ENCODE measurements around the gene PTPRM.

The PTPRM gene

DNA sequence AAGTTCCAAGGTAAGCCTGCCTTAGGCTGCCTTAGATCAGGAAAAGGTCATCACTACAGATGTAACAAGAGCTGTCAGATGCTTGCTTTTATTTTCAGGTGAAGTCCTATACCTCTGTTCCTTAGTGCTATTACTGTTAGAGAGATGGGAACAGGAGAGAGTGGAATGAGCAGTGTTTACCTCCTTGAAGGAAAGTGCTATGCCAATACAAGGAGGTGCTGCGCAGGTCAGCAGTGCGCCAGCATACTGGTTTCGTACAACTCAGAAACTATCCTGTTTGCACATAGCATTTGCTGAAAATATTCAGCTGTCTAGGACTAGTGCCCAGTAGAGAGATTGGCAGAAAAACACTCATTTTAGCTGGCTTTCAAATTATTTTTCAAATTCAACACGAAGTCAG is 629.1 kb downstream of the PTPRM start:
- DNase-seq = no peak

DNA sequence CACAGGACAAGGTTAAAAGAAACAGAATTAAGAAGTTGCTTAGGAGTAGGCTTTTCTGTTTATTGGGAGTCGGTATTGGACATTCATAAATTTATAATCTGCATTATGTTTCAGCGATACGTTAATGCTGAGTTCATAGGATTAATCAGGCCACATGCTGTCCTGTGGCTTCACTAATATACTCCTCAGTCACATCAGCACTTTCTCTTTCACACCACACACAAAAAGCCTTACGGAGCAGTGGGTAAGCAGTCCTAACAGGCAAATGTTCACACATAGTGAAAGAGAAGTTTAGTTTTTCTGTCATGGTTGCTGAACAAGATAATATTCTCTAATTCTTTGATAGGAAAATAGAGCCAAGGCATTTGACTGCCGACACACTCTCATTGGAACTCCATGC is 630.4 kb downstream of the PTPRM start:
- no peak for DNase-seq

DNA sequence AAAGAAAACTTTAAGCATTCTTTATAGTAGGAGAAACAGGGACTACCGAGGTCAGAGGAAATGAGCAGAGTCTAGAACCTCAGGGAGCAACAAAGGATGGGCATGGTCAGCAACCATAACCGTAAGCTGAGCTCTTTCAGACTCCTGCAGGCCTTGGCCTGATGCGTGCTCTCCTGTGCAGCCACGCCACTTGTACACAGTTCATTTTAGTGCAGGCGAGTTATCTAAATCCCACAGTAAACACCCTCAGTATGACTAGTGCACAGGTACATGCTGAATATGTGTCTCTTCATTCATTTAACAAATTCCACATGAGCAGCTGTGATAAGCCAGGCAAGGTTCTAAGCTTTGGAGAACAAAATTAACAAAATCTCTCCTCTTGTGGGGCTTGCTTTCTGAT is 640.9 kb downstream of the PTPRM start:
- no peak for DNase-seq

DNA sequence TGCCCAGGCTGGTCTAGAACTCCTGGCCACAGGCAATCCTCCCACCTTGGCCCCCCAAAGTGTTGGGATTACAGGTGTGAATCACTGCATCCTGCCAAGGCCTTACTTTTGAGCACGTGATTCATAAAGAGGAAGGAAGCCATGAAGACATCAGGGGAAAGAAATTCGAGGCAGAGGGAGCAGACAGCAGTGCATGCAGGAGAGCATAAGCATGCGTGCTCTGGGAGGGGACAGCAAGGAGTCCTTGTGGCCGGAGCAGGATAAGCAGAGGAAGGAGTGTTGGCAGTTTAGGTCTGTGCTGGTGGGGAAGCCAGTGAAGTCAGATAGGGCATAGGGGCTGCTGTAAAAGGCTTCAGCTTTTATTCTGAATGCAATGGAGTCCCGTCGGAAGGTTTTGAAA is 641.6 kb downstream of the PTPRM start:
- DNase-seq = no peak

DNA sequence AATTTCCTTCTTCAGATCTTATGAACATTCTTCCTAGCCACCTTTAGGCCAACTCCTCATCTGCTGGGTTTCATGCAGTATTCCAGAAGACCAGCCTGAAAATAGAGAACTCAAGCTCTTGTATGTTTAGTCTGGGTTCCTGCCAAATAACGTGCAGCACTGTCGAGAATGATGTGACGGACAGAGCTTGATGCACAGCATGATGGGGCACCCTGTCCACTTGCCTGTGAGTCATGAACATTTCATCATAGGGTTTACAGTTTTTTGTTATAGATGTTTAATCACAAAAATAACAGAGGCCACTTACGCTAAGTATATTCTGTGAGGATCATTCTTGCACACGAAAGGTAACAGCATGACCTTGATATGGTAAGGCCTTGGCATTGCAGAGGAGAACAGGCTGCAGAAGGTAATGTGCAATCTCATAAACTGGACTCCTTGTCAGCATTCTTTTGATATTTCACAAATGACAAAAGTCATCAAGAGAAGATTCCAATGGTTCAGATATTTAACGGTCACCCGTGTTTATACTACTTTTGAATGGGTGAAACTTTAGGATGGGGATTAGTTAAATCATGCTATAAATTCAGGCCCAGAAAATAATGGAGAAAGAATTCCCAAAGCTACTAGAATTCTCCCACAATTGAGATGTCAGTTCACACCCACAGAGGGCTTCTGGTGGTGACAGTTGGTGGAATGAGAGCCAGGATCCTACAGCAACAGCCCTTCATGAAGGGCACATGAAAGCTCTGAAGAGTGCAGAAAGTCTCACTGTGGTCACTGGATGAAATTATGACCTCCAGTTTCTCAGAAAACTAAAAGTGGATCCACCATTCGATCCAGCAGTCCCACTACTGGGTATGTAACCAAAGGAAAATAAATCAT is 646.0 kb downstream of the PTPRM start:
- no peak for DNase-seq

DNA sequence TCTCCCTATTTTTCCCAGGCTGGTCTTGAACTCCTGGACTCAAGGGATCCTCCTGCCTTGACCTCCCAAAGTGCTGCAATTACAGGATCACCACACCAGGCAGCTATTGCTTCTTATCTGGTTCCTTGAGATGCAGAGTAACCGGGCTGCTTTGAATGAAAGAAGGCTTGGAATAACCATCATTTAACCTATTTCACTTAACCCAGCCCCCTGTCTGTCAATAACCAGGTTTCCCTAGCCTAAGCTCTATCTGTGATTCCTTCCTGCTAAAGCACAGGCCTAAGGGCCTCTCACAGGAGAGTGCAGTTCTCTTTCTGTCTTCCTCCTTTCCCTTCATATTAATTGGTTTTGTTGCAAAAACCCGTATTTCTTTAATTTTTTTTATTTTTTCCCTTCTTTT is 648.6 kb downstream of the PTPRM start:
- no peak for DNase-seq

DNA sequence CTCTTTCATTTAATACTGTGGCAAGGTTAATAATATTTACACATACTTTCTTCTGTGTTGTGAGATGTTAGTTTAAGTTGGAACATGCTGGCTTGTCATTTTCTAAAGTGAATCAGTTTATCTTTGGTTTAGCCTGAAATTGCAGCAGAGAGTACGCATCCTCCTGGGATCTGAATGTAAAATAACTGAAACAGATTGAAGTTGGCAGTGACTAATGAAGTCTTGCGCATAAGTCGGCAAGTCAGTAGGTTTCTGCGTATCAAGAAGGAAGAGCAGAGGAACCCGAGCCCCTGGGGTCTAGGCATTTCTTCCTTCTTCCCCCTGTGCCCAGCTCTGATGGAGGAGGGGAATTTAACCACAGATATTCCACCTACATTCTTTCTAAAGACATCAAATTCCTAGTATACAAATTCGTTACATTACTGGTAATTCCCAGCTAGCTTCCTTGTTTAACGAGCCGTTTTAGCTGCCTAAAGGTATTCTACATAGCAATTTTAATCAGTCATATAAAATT is 650.0 kb downstream of the PTPRM start:
- peak; percentile 50 for DNase-seq

DNA sequence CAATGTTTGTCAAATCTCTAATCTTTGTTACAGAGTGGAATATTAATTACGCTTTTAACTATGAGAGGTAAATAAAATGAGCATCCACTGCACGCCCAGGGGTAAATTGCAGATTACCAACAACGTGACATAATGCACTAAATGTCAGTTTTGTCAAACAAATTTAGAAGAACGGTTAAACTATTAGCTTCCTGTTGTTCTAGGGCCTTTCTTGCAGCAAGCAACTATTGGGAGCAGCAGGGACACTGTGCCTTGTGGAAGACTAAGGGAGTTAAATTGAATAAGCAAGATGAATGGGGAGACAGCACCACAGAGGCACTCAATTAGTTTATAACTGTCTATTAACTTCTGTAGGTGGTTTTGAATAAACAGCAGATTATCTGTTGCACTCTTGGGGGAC is 651.1 kb downstream of the PTPRM start:
- DNase-seq = peak; percentile 19

DNA sequence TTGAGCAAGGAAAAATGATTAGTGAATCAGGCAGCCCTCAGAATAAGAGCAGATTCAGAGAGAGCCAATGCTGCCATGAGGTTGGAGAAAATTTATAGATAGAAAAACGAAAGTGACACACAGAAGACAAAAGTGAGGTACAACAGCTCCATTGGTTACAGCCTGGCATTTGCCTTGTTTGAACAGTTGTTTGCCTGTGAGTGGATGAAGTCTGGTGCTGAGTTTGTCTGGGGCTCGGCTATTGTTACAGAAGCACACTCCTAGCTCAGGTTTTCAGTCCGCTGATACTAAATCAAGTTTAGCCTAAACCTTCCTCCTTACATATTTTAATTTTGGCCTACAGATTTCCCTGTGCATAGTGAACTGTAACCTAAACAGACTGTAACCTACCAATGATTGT is 654.3 kb downstream of the PTPRM start:
- DNase-seq = no peak

DNA sequence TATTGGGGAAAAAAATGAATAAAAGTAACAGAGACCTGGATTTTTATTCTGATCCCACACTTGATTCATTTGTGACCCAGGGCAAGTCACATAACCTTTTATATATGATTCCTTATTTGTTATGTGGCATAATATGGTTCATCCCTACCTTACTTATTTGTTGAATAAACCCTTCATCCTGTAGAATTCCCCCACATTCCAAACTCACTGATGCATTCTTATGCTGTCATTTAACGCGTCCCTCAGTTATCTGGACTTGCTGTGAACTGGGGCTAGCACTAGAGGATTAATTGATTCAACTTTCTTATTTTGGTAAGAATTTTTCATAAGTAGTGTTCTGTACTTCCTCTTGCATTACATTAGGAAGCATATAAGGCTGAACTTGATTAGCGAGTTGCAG is 657.5 kb downstream of the PTPRM start:
- DNase-seq = no peak

DNA sequence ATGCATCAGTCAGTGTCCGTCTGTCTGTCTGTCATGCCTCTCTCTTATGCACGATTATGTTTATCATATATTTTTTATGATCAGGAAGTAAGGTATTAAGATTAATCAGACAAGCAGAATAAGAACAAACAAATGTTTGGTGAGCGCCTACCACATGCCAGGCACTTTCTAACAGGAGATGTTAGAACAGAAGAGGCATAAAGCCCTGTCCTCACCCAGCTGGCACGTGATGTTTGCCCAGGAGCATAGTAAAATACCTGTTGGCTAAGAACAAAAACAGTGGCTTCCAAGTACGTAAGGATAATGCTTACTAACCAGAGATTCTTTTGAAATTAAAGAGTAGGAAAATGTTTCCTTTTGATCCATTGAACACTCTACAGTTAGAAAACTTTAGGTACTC is 661.9 kb downstream of the PTPRM start:
- DNase-seq = no peak

DNA sequence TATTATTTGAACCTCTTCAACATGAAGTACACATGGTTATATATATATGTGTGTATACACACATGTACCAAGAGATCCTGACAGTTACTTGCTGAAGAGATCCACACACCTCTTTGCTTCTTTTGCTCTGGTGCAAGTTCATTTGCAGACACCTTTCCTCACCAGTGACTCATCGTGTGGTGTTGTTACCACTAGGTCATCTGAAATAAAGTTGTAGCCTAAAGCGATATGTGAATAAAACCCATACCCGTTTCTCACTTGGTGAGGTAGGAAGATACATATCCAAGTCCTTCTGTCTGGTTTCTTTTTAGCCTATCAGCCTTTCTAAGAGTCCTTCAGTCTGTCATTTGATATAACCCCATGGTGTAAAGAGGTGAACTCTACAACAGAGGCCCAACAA is 662.7 kb downstream of the PTPRM start:
- DNase-seq = no peak

DNA sequence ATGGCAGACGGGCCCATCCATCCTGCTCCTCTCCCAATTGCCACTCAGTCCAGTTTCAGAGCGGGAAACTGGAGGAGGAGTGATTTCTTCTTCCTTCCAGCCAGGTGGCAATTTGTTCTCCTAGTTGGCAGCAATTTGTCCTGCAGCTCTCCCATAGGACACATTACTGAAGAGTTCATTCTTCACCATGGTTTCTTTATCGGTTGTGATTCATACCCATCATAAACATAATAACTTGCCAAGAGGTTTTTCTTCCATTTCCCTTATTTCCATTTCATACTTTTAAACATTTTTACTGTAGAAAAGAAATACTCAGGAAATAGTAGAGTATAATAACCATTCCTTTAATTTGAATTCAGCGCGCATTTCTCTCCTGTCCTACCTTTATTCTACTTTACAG is 664.2 kb downstream of the PTPRM start:
- DNase-seq = no peak

DNA sequence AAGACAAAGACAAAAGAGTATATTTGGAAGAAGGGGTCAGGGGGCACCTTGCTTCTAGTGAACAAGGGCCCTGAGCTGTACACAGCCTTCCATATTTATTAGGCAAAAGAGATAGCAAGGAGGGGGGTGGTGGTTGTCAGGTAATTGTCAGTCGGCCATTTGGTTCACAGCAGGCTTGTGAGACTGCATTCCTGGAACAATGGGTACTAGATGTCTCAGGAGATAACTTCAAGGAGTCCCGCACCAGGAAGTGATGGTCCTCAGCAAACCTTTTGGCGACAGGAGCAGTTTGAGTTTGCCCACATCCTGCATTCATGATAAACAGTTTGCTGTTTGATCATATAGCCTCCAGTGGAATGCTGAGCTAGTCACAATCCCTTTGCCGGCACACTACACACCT is 665.7 kb downstream of the PTPRM start:
- no peak for DNase-seq

DNA sequence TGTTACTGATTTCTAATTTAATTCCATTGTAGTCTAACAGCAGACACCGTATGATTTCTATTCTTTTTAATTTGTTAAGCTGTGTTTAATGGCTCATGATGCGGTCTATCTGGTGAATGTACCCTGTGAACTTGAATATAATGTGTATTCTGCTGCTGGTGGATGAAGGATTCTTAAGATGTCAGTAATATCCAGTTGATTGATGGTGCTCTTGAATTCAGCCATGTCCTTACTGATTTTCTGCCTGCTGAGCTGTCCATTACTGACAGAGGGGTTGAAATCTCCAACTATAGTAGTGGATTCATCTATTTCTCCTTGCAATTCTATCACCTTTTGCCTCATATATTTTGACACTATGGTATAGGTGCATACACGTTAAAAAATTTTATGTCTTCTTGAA is 668.8 kb downstream of the PTPRM start:
- no peak for DNase-seq

DNA sequence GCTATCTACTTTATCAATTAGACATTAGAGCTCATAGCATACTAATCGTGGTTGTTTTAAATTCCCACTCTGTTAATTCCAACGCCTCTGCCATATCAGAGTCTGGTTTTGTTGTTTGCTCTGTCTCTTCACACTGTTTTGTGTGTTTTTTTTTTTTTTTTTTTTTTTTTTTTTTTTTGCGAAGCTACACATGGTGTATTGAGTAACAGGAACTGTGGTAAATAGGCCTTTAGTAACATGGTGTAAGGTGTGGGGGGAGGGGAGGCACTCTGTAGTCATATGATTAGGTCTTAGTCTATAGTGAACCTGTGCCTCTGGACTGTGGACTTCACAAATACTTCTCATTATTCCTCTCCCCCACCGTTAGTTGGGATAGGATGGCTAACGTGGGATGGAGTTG is 671.4 kb downstream of the PTPRM start:
- DNase-seq = no peak

DNA sequence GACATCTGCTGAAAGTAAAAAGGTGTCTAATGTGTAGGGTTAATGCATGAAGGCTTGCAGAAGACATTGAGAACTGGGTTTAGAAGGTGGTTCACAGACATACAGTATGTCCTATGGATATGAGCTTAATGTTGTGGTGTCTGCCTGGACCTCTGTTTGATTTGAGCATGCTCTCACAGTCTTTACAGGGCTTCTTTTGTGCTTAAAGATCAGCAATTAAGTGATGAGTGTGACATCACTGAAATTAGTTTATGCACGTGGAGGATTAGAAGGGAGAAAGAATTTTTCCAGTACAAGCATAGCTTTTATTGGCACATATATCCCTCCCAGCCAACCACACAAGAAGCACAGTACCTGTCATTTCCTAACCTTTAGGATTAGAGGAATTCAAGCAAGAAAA is 674.6 kb downstream of the PTPRM start:
- DNase-seq = no peak

DNA sequence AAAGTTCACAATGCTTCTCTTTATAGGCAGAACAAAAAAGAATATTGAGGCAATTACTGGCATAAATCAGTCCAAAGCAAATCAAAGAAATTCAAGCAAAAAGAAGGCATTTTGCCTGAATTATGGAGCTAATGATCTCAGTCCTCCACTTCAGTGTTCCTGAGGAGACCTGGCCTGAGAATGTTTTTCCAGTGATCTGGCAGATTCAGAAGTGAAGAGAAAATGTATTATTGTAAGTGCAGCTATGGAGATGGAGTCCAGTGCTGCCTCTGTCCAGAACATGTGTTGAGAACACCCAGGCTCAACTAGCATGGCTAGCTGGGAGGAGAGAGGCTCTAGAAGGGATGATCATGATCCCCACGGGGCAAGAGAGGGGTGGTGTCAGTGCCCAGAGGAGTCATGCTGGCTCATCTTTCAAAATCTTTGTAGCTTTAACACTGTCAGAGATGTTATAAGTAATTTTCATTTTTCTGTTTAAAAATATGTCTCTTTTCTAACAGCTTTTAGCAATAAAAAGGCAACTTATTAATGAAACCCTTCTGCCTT is 675.1 kb downstream of the PTPRM start:
- no peak for DNase-seq

DNA sequence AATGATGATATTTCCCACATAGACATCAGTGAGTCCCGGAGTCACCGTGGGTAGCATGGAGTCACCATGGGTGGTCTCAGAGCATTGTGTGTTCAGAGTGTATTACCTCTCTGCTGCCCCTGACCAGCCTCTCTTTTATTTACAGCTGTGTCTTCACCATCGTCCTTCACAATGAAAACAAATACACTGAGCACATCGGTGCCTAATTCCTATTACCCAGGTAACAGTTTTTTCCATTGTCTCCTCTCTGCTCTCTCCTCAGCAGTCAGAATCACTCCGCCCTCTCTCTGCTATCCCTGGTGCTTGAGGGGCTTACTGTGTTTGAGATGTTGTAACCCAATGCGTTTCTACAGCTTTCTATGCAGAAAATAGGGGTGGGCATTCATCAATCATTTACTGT is 680.6 kb downstream of the PTPRM start:
- no peak for DNase-seq

DNA sequence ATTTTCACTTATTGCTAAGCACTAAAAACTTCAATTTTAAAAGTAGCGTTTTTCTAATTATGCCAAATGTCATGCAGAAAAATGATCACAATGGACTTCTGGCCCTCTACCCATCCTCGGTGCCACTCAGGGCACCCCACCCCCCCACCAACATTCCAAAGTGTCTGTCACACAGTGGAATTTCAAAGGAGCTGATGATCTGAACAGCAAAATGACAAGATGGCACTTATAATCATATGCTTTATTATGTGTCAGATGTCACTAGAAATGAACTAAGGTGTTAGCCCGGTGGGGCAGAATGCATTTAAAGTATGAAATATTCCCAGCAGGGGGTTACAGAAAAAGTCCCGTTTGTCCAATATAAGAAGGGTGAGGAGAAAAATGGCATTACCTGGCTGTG is 681.5 kb downstream of the PTPRM start:
- DNase-seq = no peak

DNA sequence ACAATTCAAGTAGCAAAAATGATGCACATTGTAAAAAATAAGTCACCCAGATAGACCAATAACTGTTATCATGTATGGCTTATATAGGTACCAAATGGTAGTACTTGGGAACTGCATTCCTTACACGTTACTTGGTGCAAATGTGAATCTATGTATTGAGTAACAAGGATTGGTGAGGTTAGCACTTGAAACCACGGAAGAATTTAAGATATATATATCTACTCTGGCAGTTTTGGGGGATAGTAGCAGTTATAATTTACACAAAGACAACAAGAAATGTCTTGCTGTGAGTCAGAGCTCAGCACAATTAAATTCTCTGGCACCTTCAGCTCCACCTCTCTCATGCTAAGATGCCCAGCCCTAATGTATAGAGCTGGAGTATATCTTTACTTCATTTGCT is 682.7 kb downstream of the PTPRM start:
- no peak for DNase-seq

DNA sequence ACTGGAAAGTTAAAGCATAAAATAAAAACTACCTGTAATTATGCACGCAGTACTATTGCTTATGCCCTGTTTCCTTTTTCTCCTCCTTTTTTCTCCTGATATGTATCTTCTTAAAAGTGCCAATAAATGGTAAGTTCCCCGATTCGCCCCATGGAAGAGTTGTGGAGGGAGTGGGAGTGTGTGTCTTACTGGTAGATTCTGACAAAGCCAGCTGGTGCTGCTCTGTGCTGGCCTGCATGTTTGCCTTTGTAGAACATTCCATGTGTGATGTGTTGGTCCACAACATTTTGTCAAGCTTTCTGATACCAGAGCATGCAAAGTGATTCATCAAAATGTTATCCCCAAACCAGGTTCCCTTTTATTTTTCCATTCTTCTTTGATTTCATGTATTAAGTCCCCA is 685.3 kb downstream of the PTPRM start:
- DNase-seq = no peak

DNA sequence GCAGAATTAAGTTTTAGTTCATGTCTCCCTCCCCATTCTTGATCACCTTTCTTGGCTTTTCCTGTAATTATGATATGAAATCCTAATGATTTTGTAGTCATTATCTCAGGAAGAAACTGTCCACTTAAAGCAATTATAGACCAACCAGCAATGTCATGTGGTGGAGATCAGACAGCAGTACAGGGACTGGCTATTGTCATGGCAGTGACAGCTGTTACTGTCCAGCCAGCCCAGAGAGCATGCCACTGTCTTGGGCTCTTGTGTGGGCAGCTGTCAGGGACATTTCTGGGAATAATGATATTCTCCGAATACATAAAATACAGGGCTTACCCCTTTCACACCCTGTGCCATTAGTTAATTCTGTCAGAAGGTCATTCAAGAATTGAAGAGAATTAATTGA is 686.8 kb downstream of the PTPRM start:
- peak; percentile 38 for DNase-seq

DNA sequence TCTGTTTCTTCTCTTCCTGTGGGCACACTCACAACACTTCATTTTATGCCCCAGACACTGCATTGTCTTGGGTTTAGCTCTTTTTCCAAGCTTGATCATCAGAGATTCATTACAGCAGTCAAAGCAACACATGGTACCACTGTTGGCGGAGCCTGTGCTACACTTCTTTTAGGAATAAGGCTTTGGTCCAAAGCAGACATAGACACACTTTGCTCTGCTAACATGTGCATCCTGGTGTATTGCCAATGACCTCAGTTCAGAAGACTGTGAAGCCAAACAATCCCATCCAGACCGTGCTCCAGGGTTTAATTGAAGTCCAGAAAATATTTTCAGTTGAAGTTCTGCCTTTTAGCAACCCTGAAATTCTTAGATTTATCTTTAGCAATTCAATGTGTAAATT is 687.5 kb downstream of the PTPRM start:
- DNase-seq = no peak

All from retina (tissue), 1 donor.